Uterus (tissue), 4 donors: ENCODE data around the gene APC2. TPM values are rescaled to one million over a fixed set of nuclear protein-coding genes. Genes with fewer than 3 reads are reported as not detected.
A peak's percentile ranks its signal among the peaks of the same experiment; 100 is the strongest.

Experiments
- DNase-seq, 2 donors: peaks; one replicate each; pipeline ENCODE4 v3.0.0-alpha.2; 2019 to 2020
- H3K27ac ChIP-seq, 2 donors: fragments of 200-600 bp; sonication (generic); 1 replicate in 1 of 2; 2 replicates in 1 of 2; pipeline ENCODE4 v1.5.1; 2016 to 2018
- H3K27me3 ChIP-seq, 2 donors: fragments of 200-600 bp; sonication (generic); one replicate each; pipeline ENCODE4 v1.5.1; 2018 to 2019; ENCODE audit warnings: control low read depth in 1 of 2
- H3K36me3 ChIP-seq, 2 donors: fragments of 200-600 bp; sonication (generic); one replicate each; pipeline ENCODE4 v1.5.1; 2019; ENCODE audit warnings: control low read depth in 1 of 2
- H3K4me1 ChIP-seq, 2 donors: fragments of 200-600 bp; sonication (generic); one replicate each; pipeline ENCODE4 v1.5.1; 2018 to 2019; ENCODE audit warnings: control low read depth in 1 of 2
- H3K4me3 ChIP-seq, 2 donors: fragments of 200-600 bp; sonication (generic); 1 replicate in 1 of 2; 2 replicates in 1 of 2; pipeline ENCODE4 v1.5.1; 2018 to 2019; ENCODE audit warnings: mild to moderate bottlenecking in 1 of 2
- H3K9me3 ChIP-seq, 2 donors: fragments of 200-600 bp; sonication (generic); one replicate each; pipeline ENCODE4 v1.5.1; 2019; ENCODE audit warnings: control low read depth in 1 of 2
- POLR2A ChIP-seq, 2 donors: fragments of 450-650 bp; IDR thresholded peaks; one replicate each; pipeline ENCODE4 v1.6.1; 2016; ENCODE audit warnings: antibody characterized with exemption in 2 of 2, mild to moderate bottlenecking in 1 of 2, moderate library complexity in 1 of 2
- intact Hi-C: fragments of 100-400 bp; cut with DNase I; formaldehyde crosslinking; loops from one replicate; pipeline ENCODE4 v1.15.1; 2023; ENCODE audit warnings: low total_unique reads
- total RNA-seq, 4 donors: library from RNA; depleted of rRNA in 3 of 4; stranded (reverse); fragments of >200 nt in 3 of 4; gene quantifications; one replicate each; pipeline versions ENCODE4 v1.1.0 to v1.2.4, GENCODE V29; 2014 to 2023
- TF ChIP-seq, protein P1 (sequence below), 4 experiments: fragments of 200-600 bp in 2 of 4; fragments of 450-650 bp in 2 of 4; sonication (generic) in 2 of 4; IDR thresholded peaks; one replicate each; pipeline ENCODE4 v1.5.1; 2016 to 2019; ENCODE audit warnings: antibody characterized with exemption in 4 of 4, mild to moderate bottlenecking in 2 of 4, moderate library complexity in 1 of 4
- donor health status: DM: yes; HTN: yes; CAD: no.

Gene APC2
- total RNA-seq, 4 donors from 2014 or later: 0.12 to 3.5 (median 0.77) TPM; not detected in 1

DNA sequence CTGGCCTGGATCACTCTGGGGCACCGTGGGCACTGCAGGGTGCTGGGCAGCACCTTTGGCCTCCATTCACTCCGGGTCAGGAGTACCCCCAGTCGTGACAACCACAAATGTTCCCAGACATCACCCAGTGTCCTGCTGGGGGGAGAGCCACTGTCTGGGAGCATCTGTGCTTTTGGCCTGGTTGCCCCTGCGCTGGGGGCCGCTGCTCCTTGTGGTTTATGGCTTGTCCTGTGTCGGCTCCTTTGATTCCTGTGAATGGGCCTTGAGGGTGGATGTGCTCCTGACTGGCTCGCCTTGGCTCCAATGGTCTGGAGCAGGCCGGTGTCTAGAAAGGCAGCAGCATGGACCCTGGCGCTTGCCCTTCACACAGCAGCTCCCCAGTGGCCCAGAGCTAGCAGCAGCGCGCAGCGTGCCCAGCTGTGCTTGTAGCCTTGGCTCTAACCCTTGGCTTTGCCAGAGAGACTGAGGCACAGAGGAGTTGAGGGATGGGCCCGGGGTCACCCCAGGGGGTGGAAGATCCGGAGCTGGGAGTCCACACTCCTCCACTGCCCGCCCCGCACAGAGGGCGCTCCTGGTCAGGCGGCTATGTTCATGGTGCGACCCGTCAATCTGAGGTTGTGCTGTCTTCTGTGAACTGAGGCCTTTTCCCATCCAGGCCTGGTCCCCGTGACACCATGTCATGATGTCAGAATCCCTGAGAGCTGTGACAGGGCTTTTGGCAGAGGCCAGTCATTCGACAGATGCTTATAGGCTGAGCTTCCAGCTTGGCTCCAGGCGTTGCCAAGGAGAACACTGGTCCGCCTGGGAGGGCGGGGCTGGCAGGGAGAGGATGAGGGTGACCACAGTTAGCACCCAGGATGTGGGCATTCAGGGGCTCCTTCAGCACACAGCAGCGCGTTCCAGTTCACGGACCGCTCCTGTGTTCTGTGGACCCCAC is 38.4 kb upstream of the APC2 start:
- no peaks in the 10 kb centered on the region for H3K27me3 ChIP-seq
- no peak overlapping the region for H3K4me3 ChIP-seq
- no peaks in the 10 kb centered on the region for H3K36me3 ChIP-seq
- TF ChIP-seq, protein P1, sequence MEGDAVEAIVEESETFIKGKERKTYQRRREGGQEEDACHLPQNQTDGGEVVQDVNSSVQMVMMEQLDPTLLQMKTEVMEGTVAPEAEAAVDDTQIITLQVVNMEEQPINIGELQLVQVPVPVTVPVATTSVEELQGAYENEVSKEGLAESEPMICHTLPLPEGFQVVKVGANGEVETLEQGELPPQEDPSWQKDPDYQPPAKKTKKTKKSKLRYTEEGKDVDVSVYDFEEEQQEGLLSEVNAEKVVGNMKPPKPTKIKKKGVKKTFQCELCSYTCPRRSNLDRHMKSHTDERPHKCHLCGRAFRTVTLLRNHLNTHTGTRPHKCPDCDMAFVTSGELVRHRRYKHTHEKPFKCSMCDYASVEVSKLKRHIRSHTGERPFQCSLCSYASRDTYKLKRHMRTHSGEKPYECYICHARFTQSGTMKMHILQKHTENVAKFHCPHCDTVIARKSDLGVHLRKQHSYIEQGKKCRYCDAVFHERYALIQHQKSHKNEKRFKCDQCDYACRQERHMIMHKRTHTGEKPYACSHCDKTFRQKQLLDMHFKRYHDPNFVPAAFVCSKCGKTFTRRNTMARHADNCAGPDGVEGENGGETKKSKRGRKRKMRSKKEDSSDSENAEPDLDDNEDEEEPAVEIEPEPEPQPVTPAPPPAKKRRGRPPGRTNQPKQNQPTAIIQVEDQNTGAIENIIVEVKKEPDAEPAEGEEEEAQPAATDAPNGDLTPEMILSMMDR (IDR thresholded peaks at IDR 0.05): no peak
- TF ChIP-seq POLR2A (IDR thresholded peaks at IDR 0.05): no peak
- peak overlapping the region; percentile 6 to 25 for H3K27ac ChIP-seq
- intact Hi-C loops: no loop called here
- peaks cover 9 to 54% of the 10 kb centered on the region in 2 donors for H3K4me1 ChIP-seq
- DNase-seq: no peak
- no peaks in the 10 kb centered on the region for H3K9me3 ChIP-seq

- no peak overlapping the region for H3K4me3 ChIP-seq
- DNase-seq: no peak
- peaks cover 11 to 63% of the 10 kb centered on the region in 2 donors for H3K4me1 ChIP-seq
- no peaks in the 10 kb centered on the region for H3K36me3 ChIP-seq
- TF ChIP-seq, protein P1 (IDR thresholded peaks at IDR 0.05): no peak
- TF ChIP-seq POLR2A (IDR thresholded peaks at IDR 0.05): no peak
- no peak overlapping the region for H3K27ac ChIP-seq
- no peaks in the 10 kb centered on the region for H3K9me3 ChIP-seq
- intact Hi-C loops: no loop called here
- H3K27me3 ChIP-seq: no peaks in the 10 kb centered on the region
These were observed 37.5 kb upstream of the APC2 start for GRCh38 chr19:1412323-1412923.

- Histone ChIP-seq H3K27ac (no peak overlapping the region), H3K4me1 (peaks cover 11 to 71% of the 10 kb centered on the region in 2 donors), H3K27me3 (no peaks in the 10 kb centered on the region), H3K4me3 (no peak overlapping the region), H3K9me3 (no peaks in the 10 kb centered on the region), H3K36me3 (no peaks in the 10 kb centered on the region)
- intact Hi-C loops: no loop called here
- DNase-seq: no peak
- no peak for TF ChIP-seq POLR2A (IDR thresholded peaks at IDR 0.05)
- TF ChIP-seq, protein P1 (IDR thresholded peaks at IDR 0.05): no peak
These were observed 36.7 kb upstream of the APC2 start for GRCh38 chr19:1412995-1413800.

- Histone ChIP-seq H3K27me3 (no peaks in the 10 kb centered on the region), H3K27ac (peak overlapping the region; percentile 78 to 86), H3K4me1 (peaks cover 11 to 51% of the 10 kb centered on the region in 2 donors), H3K9me3 (no peaks in the 10 kb centered on the region), H3K4me3 (peak overlapping the region in 1 of 2 donors; percentile 5), H3K36me3 (no peaks in the 10 kb centered on the region)
- DNase-seq: no peak
- intact Hi-C loops: no loop called here
- TF ChIP-seq, protein P1 (IDR thresholded peaks at IDR 0.05): no peak
- no peak for TF ChIP-seq POLR2A (IDR thresholded peaks at IDR 0.05)
These were observed 33.7 kb upstream of the APC2 start for GRCh38 chr19:1416014-1416841.
